GM18526 (cell line): ENCODE results near the gene GLP2R.

ENCODE experiments used
- POLR2A ChIP-seq: IDR thresholded peaks from 3 replicates; pipeline ENCODE4 v1.6.1; 2011; ENCODE audit not compliant: insufficient read length; ENCODE audit errors: extremely low read depth

Gene GLP2R

GRCh38 chr17:9868552-9868951, 42.8 kb downstream of the GLP2R start:
- no peak for TF ChIP-seq POLR2A

- no peak for TF ChIP-seq POLR2A
Observed at GRCh38 chr17:9872852-9873251, 47.1 kb downstream of the GLP2R start.

- TF ChIP-seq POLR2A, result no peak
Observed at GRCh38 chr17:9874722-9875121, 49.0 kb downstream of the GLP2R start.

DNA sequence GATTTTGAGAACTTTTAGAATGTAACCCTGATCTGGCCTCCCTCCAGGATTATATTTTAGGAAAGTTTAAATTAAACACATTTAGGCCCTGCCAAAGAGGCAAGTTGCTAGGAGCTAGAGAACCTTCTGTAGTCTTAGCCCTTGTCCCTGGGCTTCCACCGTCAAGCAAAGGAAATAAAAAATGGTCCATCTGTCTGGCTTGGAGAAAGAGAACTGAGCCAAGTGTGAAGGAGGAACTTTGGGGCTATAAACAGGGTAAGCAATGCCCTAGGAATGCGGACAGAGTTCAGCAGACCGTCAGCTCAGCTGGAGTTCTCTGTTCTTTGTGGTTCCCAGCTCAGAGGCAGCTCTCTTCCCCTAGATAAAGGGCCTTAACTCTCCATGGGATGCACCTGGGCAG, 49.7 kb downstream of the GLP2R start:
- TF ChIP-seq POLR2A, result no peak

DNA sequence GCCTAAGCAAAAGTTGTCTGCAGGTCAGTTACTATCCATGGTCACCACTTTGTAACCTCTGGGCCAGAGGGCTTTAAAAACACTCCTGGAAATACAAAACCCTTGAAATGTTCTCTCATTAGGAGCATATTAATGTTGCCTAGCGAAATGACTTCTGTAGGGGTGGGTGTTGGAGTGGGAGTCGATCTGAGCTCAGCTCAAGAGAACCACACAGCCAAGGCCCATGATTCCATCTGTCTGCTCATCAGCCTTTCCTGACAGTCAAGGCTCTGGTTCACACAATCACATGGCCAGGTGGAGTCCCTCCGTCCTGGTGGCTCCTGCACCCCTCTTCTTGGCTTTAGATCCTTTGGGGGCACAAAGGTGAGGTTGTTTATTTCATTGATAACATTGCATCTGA, 52.6 kb downstream of the GLP2R start:
- no peak for TF ChIP-seq POLR2A

- TF ChIP-seq POLR2A, result no peak
Observed at GRCh38 chr17:9878786-9879525, 53.2 kb downstream of the GLP2R start.

DNA sequence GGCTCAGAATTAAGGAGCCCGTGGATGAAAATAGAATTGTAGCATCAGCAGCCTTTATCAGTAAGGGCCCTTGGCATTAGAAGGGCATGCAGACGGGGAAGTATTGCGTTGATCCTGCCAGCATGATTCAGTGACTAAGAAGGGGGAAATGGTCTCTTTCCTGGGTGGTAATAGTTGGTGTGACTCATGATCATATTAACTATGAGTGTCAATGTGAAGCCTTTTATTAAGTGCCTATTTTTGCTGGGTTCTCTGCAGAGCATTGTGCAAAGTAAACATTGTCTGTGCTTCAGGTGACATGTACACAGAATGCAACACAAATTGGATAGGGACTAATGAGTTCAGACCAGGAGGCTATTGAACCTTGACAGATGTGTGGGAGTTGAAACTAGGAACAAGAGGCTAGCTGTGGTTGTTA, 54.9 kb downstream of the GLP2R start:
- TF ChIP-seq POLR2A, result no peak

DNA sequence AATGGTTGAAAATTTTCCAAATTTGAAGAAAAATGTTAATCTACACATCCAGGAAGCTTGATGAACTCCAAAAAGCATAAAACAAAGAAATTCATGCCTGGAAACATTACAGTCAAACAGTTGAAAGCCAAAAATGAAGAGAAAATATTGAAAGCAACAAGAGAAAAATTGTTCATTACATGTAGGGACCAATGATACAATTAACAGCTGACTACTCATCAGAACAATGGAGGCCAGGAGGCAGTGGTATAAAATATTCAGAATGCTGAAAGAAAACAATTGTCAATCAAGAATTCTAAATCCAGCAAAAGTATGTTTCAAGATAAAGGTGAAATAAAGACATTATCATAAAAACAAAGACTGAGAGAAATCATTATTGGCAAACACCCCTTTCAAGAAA, 57.7 kb downstream of the GLP2R start:
- no peak for TF ChIP-seq POLR2A

DNA sequence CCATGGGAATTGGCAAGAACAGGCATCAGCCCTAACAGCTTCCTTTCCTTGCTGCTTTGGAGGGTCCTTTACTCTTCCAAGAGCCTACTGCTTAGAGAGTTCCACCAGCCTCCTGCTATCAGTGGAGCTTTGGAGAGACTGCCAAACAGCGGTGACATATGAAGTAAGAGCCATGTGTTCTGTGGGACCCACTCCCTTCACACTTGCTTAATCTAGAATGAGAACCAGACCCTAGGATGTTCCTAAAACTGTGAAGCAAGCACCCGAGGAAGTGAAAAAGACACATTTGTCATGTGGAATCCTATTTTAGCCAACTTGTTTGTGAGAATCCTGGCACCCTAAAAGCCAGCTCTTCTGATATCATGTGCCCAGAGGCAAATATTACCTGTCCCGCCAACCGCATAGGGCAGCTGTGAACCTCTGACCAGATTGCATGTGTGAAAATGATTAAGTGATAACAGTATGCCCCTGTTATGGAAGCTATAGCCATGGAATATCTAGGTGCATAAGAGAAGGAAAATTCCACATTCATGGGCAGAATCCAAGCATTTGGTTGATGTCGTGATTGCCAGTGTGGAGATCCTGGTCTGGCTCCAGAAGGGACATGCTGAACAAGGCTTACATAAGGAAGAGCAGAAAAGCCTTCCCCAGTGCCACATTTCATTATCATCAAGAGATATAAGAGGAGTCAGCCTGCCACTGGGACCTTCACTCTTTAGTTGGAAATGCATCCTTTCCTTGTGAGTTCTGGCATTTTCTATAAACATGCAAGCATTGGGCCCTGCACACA, 60.6 kb downstream of the GLP2R start:
- TF ChIP-seq POLR2A, result no peak

DNA sequence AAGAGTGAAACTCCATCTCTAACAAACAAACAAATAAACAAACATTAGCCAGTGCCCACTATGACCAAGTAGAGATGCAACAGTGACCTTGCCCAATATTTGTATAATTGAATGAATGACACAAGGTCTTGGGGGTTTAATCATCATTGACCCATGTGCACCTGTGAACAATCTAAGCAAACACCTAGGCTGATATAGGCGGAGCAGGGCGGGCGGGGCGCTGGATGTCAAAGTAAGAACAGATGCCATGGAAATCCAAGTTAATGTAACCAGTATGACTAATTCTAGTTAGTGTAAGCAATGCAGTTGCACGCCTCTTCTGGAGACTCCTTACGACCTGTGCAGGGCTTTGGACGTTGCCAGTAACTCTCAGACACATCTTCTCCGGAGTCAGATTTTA, 61.8 kb downstream of the GLP2R start:
- TF ChIP-seq POLR2A, result no peak

DNA sequence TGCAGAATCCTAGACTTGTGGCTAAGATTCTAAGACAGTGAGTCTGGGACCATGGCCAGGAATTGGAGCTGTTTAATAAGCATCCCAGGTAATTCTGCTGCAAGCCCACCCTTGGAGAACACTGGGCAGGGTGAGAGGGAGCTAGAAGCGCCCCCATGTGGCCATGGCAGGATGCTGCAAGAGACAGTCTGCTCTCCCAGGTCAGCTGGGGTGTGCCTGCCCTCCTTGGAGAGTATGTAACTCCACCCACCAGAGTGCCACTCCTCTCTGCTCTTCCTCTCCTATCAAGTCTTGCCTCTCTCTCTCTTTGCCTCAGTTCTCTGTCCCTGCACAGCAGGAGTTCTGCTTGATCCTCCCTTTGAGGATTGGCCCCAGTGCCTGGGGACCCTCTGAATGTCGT, 64.4 kb downstream of the GLP2R start:
- no peak for TF ChIP-seq POLR2A

- no peak for TF ChIP-seq POLR2A
Observed at GRCh38 chr17:9893411-9894012, 67.8 kb downstream of the GLP2R start.

- TF ChIP-seq POLR2A, result no peak
Observed at GRCh38 chr17:9894231-9894630, 68.5 kb downstream of the GLP2R start.

GRCh38 chr17:9895923-9896322, 70.2 kb downstream of the GLP2R start:
- no peak for TF ChIP-seq POLR2A

DNA sequence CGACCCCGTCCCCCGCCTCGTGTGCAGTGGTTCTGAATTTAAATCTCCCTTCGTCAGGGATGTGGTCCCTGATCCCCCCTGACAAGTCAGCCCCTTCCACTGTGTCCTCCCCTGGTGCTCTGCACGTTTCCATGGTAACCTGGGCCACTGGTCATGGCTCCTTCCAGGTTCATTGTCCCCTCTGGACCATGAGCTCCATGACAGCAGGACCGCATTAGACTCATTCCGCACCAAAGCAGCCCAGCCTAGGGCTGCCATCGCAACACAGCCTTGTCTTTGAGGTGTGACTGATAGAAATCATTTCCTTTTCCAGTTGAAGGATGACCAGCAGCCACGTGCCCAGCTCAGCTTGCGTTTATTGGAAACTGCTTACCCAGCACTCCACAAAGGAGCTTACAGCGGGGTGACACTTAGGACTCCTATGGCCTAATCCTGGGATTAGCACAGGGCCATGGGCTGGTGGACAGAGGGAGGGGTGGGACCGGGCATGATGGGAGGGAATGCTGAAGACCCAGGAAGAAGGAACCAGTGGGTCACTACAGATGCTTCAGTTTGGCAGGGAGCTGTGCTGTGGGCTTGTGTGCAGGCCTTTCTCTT, 71.7 kb downstream of the GLP2R start:
- TF ChIP-seq POLR2A, result no peak

DNA sequence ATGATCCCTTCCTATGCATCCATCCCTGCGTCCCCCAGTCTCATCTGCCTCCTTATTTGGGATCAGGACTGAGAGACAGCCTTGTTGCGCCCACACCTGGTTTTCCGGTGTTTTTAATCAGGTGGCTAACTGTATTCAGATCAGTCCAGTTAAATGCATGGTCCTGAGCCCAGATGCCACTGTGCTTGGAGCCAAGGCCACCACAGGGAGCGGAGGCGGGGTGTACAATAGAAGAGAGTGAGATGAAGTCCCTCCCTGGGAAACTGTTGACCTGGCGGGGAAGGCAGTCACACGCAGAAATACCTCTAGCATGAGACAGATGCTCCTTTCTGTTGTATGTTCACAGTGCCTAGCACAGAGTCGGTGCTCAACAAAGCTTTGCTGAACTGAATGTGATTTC, 73.1 kb downstream of the GLP2R start:
- TF ChIP-seq POLR2A, result no peak

DNA sequence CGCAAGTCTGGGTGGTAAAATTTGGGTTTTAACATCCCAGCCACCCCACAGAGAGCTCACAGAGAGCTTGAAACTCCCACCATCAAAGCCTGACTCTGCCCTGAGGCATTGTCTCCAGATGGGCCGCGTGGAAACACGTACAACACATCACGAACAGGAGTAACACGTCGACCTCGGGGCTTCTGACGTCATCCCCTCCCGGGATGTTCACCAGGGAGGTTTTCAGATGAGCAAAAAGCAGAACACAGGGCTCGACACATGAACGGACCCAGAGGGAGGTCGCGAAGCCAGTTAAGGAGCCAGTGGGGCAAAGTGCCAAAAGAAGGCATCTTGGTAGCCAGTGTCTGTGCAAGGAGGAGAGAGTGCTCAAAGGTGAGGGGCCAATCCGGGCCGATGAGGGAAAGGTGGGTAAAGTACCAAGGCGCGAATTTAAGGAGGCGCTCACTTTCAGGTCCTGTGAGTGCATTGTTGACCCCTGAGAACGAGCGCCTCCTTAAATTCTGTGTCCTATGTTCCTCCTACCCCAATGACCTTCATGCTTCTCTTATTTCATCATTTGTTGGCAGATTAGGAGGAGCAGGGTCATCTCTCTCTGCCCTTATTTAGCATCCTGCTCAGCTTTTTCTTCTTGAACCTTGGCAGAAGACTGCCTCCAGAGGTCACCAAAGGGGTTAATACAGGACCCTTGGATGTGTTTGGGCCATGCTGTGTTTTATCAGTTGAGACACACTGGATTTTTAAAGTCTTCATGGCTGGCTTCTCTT, 73.7 kb downstream of the GLP2R start:
- no peak for TF ChIP-seq POLR2A
